Endothelial cell (in vitro differentiated cells): ENCODE measurements around the gene RPS27L. TPM values are rescaled to one million over a fixed set of nuclear protein-coding genes. Genes with fewer than 3 reads are reported as not detected.

Experiments used
- total RNA-seq: library from RNA; stranded (reverse); fragmentation: NEBNext Ultra II Directional; extraction: Animal tissue kit (Norgen Biotek cat#: 25700); gene quantifications from one replicate; pipeline ENCODE4 v1.2.1, GENCODE V29; 2021; ENCODE audit not compliant: unreplicated experiment

Gene RPS27L
- total RNA-seq, 1 donor from 2014 or later, result 149 TPM

Other genes with a start within 250 kb of the RPS27L start
- 106 TPM for gene TPM1, start 114.7 kb downstream of the RPS27L start, total RNA-seq
- 10.1 TPM for gene LACTB, start 35.6 kb downstream of the RPS27L start, total RNA-seq
- 92.9 TPM for gene RAB8B, start 32.1 kb upstream of the RPS27L start, total RNA-seq
- gene APH1B, start 120.1 kb upstream of the RPS27L start, total RNA-seq, result 26.3 TPM
- 0.44 TPM for gene CA12, start 224.4 kb upstream of the RPS27L start, total RNA-seq